NCI-H2107 treated with DMSO at 0.1 percent for 48 hours (cell line): ENCODE results near the gene IL1R2.

Experiments used
- DNase-seq: peaks from one replicate; lab custom pipeline; 2025; ENCODE audit not compliant: unreplicated experiment; lab: John Stamatoyannopoulos, UW

IL1R2 gene

DNA sequence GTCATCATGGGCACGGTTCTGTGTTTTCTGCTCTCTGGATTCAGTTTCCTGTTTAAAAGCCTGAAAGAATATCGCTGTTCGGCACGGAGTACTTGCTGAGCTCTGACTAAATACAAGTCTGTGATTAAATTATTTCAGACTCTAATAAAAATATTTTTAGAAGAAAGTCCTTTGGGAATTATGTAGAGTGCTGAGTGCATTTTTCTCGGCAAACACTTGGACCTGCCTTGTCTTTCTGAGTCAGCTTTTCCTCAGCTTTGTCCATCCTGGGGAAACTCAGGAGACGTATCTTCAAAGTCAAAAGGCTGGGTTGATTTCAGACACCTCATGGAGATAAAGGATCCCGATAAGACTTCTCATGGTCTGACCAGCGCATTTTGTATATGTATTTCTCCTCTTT is 45.9 kb downstream of the IL1R2 start:
- no peak for DNase-seq

DNA sequence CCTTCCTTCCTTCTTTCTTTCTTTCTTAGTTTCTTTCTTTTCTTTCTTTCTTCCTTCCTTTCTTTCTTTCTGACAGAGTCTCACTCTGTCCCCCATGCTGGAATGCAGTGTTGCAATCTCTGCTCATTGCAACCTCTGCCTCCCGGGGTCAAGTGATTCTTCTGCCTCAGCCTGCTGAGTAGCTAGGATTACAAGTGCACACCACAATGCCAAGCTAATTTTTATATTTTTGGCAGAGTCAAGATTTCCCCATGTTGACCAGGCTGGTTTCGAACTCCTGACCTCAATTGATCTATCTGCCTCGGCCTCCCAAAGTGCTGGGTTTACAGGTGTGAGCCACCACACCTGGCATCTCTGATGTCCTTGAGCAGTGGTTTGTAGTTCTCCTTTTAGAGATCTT is 48.5 kb downstream of the IL1R2 start:
- no peak for DNase-seq

DNA sequence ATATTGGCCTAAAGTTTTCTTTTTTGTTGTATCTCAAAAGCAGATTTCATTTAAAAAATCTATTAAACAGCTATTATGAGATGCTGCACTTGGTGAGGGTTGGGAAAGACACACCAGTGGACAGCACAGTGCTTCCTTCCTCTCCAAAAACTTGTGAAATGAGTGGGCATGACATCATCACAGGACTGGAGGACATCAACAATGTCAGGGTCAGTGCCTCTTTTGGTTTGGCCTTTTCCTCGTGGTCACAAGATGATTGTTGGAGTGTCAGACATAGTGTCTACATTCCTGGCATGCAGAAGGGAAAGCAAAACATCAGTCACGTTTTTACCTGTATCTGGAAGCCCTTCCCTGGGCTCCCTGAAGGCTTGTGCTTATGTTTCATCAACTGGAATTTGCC is 49.6 kb downstream of the IL1R2 start:
- DNase-seq = no peak

DNA sequence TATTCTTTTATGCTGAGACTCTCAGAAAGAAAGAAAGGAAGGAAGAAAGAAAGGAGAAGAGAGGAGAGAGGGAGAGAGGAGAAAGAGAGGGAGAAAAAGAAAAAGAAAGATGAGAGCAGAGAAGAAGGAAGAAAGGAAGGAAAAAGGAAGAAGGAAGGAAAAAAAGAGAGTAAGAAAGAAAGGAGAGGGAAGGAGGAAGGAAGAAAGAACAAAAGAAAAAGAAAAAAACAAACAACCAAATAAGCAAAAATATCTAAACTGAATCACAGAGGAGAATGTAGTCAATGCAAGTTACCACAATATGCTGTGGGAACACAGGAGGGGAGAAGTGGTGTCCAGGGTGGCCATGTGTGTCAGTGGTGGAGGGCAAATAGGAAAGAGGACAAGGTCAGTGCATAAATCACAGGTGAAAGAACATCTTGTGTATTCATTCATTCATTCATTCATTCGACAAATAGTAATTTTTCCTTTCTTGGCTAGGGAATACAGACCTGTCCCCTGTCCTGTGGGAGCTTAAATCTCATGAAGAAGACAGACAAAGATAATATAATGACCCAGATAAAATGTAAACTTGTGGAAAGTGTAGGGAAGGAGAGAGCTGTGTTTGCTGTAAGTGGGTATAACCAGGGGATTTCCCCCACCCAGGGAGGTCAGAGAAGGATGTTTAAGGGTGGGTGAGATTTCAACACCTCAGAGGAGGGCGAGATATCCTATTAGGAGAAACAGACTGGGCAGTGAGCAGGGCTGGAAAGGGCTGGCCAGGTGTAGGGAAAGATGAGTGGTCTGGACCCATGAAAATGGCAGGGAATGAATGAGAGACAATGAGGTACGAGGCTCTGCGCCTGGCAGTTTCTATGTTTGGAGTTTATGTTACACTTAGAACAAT is 50.7 kb downstream of the IL1R2 start:
- DNase-seq = no peak

DNA sequence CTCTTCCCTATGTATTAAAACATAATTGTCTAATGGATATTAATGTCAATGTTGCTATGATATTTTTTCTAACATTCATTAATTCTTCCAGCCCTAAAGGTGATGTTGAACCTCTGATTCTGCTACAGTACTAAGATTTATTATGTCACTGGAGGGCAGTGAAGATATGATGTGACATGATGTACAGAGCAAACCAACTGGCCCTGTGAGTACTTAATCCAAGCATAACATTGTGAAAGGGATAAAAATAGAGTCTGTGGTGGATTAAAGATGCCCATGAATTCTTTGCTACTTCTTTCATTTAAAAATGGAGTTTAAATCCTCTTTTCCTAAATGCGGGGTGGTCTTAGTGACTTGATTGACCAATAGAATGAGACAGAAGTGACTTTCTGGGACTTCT is 51.8 kb downstream of the IL1R2 start:
- DNase-seq = no peak

DNA sequence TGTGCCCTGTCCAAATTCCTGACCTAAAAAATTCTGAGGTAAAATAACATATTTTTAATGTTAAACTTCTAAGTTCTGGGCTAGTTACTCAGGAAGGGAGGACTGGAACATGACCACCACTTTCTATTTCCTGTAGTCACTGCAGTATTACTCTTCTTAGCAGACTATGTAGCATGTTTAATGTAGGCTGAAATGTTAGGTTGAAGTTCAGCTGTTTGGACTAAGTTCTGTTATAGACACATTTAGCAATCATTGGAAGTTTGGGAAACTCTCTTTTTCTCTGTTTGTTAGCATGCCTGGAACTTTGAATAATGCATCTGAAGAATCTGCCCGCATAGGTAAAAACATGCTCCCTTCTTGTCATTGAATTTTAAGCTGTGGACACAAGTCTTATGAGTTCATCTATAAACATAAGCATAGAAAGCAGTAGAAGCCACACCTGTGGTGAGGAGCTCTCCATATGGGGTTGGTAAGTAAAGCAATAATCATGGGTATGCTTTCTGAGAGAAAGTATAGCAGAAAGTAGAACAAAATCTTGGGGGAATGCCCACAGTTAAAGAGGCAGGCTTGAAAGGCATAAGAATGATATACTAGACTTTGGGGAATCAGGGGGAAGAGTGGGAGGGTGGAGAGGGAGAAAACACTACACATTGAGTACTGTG is 52.6 kb downstream of the IL1R2 start:
- no peak for DNase-seq

DNA sequence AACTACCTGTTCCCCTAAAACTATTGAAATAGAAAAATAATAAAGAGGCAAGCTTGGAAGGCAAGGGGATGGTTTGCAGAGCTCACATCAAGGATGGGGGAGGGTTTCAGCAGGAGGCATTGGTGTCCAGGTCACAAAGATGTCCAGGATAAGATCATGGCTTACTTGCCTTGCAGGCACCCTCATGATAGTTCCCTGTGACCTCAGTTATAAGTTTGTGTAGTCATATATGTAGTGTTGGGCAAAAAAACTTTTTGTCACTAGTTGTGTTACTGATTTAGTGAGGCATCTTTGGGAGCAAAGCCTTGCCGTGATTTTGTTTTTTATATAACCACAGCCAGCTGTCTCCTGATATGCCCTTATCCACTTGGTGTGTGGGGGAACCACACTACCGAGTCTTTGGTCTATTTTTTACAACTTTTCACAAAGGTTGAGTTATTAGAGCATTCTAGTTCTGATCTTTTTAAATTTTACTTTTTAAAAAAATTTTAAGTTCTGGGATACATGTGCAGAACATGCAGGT is 53.3 kb downstream of the IL1R2 start:
- no peak for DNase-seq

DNA sequence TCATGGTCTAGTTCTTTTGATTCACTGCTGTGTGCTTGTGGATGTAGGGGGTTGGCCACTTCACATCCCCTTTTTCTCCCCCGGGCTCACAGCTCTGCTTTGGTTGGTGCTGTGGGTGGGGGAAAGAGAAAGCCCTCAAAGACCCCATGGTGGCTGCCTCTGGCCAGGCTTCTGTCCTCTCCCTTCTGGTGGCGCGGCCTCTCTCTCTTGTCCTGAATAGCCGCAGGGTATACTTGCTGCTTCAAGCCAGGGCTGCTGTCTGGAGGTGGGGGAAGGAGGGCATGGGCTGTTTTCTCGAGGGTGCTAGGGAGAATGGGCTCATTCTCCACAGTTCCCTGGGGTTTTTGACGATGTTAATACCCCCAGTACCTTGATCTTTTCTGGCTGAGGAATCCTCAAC is 53.9 kb downstream of the IL1R2 start:
- DNase-seq = no peak

DNA sequence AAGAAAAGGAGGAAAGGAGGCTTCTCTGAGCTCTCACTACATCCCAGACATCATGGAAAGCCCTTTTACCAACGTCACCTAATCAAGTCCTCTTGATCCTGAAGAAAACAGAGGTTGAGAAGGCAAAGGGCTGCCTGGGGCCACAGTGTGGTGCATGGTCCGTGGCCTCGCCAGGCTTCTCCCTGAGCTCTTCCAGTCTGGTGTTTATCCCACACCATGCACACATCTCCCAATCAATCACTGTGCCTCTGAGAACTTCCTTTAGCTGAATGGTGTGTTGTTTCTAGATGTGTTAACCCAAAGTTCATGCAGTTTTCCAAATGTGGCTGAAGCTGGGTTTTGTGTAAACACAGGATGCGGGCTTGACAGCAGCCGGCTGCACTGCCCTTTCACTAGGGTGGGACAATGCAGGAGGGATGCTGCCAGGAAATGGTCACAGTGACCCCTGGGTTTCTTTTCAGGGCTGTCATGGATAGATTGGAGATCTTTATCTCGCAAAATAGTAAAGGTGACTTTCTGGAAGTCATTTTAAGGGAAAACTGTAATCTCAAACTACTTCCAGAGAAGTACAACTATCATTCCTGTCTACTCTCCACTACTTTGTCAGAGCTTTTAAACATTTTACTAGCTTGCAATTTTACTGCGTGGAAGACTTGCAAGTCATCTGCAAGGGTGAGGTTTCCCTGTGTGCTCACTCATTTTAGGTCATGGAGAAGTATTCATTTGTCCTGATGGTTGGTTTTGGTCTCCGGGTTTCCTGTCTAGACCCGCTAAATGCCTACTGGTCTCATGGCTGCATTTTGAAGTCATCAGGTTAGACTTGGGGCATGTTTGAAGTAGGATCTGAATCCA is 54.6 kb downstream of the IL1R2 start:
- DNase-seq = no peak

DNA sequence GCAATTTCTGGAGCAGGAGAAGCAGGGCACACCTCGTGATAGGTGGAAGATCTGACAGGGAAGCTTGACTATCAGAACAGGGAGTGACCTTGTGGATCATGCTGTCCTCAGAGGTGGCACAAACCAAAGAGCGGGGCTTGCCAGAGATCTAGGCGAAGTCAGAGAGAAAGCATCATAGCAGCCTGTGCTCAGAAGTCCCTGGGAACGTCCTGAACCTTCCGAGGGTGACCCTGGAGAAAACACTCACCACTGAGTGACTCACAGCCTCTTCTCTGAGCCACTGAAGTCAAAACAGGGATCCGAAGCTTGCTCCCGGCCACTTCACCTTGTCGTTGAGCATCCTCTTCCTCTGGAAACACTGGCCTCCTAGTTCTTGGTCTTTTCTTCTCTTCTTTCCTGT is 56.7 kb downstream of the IL1R2 start:
- DNase-seq = no peak

DNA sequence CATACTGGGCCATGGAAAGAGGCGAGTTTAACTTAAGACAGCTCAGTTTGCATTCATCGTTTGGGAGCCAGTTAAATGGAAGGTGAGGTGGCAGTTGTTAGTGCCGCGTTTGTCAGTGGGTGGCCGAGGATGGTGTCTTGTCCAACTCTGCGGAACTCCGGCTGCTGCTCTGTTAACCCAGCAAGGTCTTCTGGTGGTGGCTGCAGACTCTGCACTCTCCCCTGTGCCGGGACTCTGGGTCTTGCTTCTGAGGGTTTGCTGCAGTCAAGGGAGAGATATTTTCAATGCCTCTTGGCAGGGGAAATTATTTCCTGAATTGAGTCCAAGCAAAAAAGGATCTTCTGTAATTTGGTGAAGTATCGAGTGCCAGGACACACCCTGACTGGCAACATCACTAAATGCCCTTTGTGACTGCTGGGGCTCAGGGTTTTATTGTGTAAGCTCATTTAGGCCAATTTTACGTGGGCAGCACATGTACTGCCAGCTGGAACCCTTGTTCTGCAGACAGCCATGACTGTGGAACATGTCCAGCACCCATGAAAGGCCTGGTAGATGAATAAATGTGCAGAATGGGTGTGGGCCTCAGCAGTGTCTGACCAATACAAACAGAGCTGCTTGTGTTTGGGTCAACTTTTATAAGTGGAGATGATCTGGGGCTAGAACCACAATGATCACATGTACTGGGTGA is 58.1 kb downstream of the IL1R2 start:
- DNase-seq = no peak

DNA sequence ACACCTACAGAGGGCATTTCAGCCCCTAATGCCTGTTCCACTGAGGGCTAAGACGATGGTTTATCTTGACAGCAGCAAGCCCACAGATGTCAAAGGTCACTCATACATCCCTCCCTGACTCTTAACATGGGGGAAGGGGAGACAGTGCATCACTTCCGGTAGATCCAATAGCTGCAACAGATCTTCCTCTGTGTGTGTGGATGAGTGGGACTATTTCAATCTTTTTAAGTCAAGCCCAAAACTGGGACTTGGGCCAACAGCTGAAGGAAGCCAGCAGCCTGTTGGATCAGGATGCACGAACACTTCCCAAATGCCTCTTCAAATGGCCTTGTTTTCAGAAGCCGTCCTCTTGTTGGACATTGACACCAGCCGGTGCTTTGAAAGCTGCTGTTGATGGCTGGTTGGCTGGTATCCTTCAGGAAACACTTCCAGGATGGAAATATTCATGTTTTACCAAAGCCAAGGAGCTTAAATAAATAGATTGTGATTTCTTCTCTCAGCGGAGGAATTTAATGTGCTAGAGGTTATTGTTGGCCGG is 59.2 kb downstream of the IL1R2 start:
- DNase-seq = no peak

DNA sequence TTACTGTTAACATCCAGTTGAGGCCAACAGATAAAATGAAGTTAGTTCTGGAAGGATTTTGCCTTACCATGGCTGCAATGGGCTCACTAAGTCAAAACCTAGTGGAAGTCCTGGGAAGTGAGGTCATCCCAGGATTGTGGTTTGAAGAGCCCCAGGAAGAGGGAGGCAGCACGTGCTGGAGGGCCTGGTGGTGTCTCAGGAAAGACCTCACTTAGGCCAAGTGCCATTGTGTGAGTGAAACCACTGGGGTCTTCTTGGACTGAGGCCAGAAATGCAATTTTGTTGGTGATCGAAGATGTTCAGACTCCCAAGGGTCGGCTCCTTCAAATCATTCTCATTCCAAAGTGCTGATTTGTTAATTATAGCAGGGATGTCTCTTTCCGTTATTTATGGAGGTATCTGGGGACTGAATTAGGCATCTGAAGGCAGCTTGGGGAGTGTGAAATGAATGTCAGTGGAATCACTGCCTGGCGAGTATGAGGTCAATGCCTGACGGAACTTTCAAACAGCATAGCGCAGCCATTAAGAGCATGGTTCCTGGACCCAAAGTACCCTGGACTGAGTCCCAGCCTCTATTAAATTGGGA is 60.0 kb downstream of the IL1R2 start:
- no peak for DNase-seq

DNA sequence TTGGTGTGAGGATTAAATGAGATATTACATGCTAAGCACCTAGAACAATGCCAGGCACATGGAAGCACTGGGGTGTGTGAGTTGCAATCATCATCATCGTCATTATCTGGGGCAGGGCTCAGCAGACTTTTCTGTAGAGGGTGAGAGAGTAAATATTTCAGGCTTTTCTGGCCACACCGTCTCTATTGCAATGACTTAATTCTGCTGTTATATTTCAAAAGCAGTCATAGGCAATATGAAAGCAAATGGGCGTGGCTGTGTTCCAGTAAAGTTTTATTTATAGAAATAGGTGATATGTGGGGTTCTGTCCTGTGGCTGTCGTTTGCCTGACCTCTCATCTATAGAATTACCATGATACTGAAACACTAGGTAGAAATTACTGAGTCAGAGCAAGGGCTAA is 60.6 kb downstream of the IL1R2 start:
- DNase-seq = no peak

DNA sequence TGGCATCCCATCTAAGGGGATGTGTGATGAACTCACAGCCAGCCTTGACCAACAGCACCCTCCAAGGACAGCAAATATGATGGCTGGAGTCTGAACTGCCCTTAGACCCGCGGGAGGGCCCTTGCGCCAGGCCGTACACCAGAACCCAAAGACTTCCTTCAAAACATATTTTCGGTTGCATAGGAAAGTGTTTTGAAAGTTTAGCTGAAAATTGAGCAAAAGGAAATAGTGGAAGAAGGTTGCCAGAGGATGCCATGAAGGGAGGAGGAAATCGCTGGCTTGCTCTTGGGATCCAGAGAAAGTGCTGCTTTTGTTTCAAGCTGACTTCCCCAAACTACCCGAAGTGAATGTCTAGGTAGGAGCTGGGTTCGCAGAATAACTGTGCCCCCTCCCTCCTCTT is 61.3 kb downstream of the IL1R2 start:
- DNase-seq = no peak

DNA sequence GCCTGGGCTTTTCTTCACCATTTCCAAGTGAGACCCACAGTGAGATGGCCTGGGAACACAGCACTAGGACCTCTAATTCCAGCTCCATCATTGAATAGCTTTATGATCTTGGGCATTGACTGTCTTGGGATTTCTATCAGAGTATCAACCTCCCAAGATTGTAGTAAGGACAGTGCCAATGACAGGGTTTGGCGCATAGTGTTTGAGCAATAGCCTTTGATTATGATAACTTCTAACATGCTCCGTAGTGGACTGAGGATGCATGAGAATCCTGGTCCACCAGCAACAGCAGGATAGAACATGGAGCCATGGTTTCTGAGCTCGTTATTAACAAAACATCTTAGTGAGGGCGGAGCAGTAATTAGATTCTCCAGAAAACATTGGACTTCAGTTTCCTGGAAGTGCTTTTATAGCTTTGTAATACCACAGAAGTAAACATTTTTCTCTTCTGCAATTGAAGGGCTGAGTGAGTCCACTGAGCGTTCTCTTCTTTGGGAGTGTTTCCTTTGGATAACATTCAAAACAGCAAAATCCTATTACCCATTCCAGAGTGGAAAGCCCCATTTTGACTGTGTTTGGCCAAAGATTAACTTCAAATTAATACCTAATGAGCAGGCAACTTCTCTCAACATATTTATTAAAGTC is 63.7 kb downstream of the IL1R2 start:
- no peak for DNase-seq

DNA sequence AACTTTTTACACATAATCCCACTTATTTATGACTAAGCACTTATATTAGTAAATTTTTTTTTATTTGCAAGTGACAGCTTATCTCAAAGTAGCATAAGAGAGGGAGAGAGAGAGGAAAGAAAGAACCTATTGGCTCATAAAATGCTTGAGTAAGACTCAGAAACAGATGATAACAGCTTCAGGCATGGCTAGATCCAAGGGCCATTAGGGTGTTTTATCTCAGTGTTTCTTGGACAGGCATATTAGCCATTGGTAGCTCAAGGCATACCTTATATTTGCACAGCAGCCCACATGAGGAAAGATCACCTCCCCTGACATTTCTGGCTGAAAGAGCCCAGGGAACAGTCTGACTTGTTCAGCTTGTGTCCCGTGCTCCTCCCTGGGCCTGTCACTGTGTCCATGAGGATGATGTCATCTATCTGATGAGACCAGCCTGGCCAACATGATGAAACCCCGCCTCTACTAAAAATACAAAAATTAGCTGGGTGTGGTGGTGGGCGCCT is 64.4 kb downstream of the IL1R2 start:
- DNase-seq = no peak

DNA sequence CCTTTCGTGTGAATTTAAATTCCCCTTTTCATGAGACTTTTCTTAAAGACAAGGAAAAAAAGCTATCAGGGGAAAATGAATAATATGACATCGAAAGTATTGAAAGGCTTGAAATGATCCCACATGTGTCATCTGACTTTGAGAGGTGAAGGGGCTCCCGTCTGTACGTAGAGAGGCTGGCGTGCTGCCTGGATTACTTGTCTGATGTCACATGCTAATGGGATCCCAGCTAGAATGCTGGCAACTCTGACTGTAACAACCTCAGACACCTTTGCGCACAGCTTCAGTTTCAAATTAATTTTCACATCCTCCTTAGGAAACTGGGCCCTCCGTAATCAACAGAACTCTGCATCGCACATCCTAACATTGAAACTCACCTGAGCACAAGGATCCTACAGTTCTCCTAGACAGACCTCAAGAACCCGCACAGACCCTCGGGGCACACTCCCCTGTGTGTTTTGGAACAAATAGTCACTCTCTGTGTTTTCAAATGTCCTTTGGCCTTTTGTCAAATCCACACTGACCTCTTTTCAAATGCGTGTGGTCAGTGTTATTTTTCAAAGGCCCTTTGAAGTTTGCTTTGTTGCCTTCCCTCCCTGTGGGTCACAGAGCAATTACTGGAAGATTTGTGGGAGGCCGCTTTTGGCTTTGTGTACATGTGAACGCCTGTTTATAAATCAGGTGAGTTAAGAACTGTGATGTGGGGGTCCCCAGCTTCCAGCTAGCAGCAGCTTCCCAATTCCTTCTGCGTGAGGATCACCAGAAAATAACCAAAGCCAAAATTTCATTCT is 65.9 kb downstream of the IL1R2 start:
- no peak for DNase-seq
